ENCODE data around the gene PMPCB.

The PMPCB gene

GRCh38 chr7:103292122-103292521 is 5.1 kb upstream of the PMPCB start:
- Histone ChIP-seq H3K27ac (ENCODE audit: extremely low read depth, low read depth, low read length) (no peak overlapping the region), H3K4me3 (ENCODE audit: low read depth, low read length) (no peak overlapping the region), H3K36me3 (ENCODE audit: control insufficient read depth in 2 of 2, insufficient read depth in 1 of 2, low read length in 2 of 2) (no peaks in the 10 kb centered on the region), H3K4me1 (ENCODE audit: control insufficient read depth, insufficient read depth, low read length) (no peaks in the 10 kb centered on the region), H3K9me3 (ENCODE audit: control insufficient read depth, insufficient read depth, low read depth, low read length) (no peaks in the 10 kb centered on the region)
- ChIA-PET POLR2A (no interaction called here), CTCF (no interaction called here)
- no peak for TF ChIP-seq ZFP37 (tag by site-specific recombination; IDR thresholded peaks at IDR 0.05)

GRCh38 chr7:103293526-103293925 is 3.7 kb upstream of the PMPCB start:
- H3K9me3 ChIP-seq (ENCODE audit: control insufficient read depth, insufficient read depth, low read depth, low read length) = no peaks in the 10 kb centered on the region
- H3K4me1 ChIP-seq (ENCODE audit: control insufficient read depth, insufficient read depth, low read length) = no peaks in the 10 kb centered on the region
- ChIA-PET CTCF (interaction anchor here (0.7 kb wide), 1 partner anchor 72 kb away, joined by 3 read pairs; no protein-coding TSS in a partner anchor), POLR2A (interaction anchor here (0.5 kb wide), 1 partner anchor 69 kb away, joined by 5 read pairs; no protein-coding TSS in a partner anchor)
- H3K4me3 ChIP-seq (ENCODE audit: low read depth, low read length) = no peak overlapping the region
- TF ChIP-seq ZXDB (tag by site-specific recombination; IDR thresholded peaks at IDR 0.05) = no peak
- no peak for TF ChIP-seq BCL11A (tag by site-specific recombination; IDR thresholded peaks at IDR 0.05; ENCODE audit: low read depth)
- TF ChIP-seq ZNF544 (tag by site-specific recombination; IDR thresholded peaks at IDR 0.05) = no peak
- TF ChIP-seq ZNF202 (tag by site-specific recombination; IDR thresholded peaks at IDR 0.05; ENCODE audit: borderline replicate concordance) = no peak
- no peak for TF ChIP-seq ZNF791 (tag by site-specific recombination; IDR thresholded peaks at IDR 0.05)
- no peak for TF ChIP-seq ZNF37A (tag by site-specific recombination; IDR thresholded peaks at IDR 0.05)
- TF ChIP-seq SP3 (tag by site-specific recombination; IDR thresholded peaks at IDR 0.05) = no peak
- no peak for TF ChIP-seq ZNF157 (tag by site-specific recombination; IDR thresholded peaks at IDR 0.05)
- no peak for TF ChIP-seq HIC1 (tag by site-specific recombination; IDR thresholded peaks at IDR 0.05)
- TF ChIP-seq GLI4 (tag by site-specific recombination; IDR thresholded peaks at IDR 0.05) = no peak
- TF ChIP-seq ZBTB8A (tag by site-specific recombination; IDR thresholded peaks at IDR 0.05) = no peak
- no peak for TF ChIP-seq ZBTB6 (tag by site-specific recombination; IDR thresholded peaks at IDR 0.05)
- no peak for TF ChIP-seq KLF17 (tag by site-specific recombination; IDR thresholded peaks at IDR 0.05)
- TF ChIP-seq ZBTB11 (tag by site-specific recombination; conservative IDR thresholded peaks at IDR 0.05; ENCODE audit: low read depth) = no peak
- TF ChIP-seq PBX3 (CRISPR knock-in tag; IDR thresholded peaks at IDR 0.05) = no peak
- no peak overlapping the region for H3K27ac ChIP-seq (ENCODE audit: extremely low read depth, low read depth, low read length)
- peaks cover 0 to 1% of the 10 kb centered on the region in 2 experiments; a peak in 1 of 3 replicates for H3K36me3 ChIP-seq (ENCODE audit: control insufficient read depth in 2 of 2, insufficient read depth in 1 of 2, low read length in 2 of 2)

Data from HEK293 (cell line).